ENCODE measurements around the gene TACC2.

Gene TACC2

DNA sequence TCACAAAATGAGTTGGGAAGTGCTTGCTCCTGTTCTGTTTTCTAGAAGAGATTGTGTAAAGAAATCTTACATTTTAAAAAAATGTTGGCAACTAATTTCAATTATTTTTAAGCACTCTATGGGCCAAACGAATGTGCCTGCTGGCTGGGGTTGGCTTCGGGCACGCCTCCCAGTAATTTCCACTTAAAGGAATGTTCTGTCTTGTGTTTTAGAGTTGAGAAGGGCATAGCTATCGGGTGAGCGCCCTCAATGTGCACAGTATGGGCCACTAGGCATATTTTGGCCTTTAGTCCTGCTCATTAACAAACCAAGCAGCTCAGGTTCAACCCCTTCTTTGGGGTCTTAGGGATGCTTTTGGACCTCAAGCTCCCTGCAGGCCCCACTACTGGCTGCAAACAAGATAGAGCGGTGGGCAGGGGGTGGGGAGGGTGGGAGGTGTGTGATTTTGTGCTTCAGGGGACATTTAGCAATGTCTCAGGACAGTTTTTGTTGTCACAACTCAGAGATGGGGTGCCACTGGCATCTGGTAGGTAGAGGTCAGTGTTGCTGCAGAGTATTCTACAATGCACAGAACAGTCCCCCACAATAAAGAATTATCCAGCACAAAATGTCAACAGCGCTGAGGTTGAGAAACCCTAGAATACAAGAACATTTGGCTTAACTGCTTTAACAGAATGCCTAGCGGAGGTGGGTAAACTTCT lies 40.7 kb downstream of the TACC2 start:
- DNase-seq: no peak

DNA sequence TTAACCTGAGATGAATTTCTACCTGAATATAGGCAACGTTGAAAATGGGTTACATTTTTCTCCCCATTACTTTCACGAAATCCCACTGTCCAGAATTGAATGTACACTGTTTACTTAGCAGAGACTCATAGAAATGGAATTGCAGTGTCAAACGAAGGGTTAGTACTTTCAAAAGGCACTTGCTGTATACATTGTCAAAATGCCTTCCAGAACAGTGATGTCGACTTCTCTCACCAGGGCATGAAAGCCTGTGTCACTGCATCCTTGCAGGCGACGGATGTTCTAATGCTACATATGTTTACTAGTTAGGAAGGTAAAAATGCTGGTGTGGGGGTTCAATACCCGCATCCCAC lies 41.2 kb downstream of the TACC2 start:
- DNase-seq: no peak

DNA sequence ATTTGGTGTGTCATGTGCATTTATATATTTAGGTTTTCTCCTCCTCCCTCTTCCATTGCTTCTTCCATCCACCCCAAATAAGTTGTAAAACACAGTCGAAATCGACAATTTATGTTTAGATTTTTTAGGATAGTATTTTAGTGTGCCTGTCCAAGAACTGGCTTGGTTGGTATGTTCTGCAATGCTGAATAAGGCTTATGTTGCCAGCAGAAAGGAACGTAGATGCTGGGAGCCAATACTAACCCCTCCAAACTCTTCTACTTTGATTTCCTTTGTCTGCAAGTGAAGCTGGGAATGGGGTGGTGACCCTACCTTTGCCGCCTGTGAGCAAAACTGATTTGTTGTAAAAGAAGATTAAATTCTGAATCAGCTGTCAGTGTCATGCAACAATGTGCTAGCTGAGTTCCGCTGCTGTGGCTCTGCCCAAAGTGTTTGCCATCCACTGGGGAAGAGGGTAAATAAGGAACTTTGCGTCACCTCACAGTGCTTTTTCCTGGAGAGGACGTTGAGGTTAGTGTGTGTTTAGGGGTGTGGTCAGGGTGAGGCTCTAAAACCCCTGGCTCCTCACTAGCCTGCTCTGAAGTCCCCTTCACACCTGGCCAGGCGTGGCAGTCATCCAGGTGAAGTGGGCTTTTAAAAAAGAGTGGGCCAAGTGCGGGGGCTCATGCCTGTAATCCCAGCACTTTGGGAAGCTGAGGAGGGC lies 44.4 kb downstream of the TACC2 start:
- no peak for DNase-seq

GRCh38 chr10:122034149-122034756 lies 45.3 kb downstream of the TACC2 start:
- no peak for DNase-seq

GRCh38 chr10:122040786-122041185 lies 51.8 kb downstream of the TACC2 start:
- DNase-seq: no peak

- no peak for DNase-seq
Observed at GRCh38 chr10:122042836-122043235, 53.9 kb downstream of the TACC2 start.

DNA sequence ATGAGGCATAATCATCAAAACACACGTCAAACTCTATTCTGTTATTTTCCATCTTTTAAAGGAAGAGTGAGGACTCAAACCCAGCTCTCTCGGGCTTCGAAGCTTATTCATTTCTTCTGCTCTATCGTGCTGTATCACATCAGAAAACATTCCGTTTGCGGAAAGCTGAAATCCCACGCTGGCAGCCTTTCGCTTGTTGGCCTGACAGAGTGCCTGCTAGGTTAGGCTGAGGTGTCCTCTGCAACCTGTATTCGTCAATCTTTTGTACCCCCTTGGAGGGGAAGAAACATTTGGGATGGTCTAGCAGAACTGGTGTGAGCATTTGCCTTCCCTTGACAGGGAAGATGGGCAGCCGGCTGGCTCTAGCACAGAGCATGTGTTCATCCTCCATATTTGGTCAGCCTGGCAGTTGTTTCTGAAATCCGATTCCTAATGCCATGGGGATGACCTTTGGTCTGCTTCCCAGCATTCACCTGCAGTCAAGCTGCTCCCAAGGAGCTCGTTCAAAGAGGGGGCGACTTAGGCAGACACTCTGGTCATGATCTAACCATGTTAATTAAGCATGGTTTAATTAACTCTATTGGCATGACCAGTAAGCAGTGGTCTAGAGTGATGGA lies 55.2 kb downstream of the TACC2 start:
- DNase-seq: no peak

DNA sequence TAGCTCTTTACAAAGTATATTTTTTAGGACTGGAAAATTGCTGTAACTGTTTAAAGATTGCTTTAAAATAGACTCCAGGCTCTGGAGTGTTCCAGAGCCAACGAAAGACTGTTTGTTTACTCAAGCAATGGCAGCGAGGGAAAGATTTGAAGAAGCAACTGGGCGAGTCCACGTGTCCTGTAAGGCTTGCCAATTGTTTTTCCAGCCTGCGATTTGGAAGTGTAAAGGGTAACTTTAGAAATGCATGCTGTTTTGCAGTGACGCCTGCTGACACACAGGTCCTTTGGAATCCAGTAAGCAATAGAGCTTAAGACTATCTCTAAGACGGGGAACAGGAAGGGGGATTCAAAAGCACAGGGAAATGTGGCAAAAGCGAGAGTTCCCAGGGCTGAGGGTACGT lies 55.8 kb downstream of the TACC2 start:
- no peak for DNase-seq

DNA sequence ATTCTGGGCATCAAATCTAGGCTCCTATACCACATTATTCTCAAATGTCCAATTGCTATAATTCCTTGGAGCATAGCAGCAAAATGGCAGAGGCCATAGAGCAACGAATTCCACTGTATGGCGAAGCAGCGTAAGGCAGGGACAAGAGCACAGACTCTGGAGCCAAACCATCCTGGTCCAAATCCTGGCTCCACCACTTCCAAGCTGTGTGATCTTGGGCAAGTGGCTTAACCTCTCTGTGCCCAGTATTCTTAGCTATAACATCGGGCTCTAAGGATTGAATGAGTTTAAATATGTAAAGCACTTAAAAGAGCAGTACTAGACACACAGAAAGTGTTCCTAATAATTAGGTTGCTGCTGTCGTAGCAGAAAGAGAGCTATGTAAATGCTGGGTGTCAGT lies 56.2 kb downstream of the TACC2 start:
- DNase-seq: no peak

GRCh38 chr10:122047560-122047959 lies 58.6 kb downstream of the TACC2 start:
- no peak for DNase-seq

- DNase-seq: no peak
Observed at GRCh38 chr10:122049076-122049475, 60.1 kb downstream of the TACC2 start.

GRCh38 chr10:122050311-122050710 lies 61.3 kb downstream of the TACC2 start:
- no peak for DNase-seq

GRCh38 chr10:122050811-122051210 lies 61.8 kb downstream of the TACC2 start:
- DNase-seq: no peak

DNA sequence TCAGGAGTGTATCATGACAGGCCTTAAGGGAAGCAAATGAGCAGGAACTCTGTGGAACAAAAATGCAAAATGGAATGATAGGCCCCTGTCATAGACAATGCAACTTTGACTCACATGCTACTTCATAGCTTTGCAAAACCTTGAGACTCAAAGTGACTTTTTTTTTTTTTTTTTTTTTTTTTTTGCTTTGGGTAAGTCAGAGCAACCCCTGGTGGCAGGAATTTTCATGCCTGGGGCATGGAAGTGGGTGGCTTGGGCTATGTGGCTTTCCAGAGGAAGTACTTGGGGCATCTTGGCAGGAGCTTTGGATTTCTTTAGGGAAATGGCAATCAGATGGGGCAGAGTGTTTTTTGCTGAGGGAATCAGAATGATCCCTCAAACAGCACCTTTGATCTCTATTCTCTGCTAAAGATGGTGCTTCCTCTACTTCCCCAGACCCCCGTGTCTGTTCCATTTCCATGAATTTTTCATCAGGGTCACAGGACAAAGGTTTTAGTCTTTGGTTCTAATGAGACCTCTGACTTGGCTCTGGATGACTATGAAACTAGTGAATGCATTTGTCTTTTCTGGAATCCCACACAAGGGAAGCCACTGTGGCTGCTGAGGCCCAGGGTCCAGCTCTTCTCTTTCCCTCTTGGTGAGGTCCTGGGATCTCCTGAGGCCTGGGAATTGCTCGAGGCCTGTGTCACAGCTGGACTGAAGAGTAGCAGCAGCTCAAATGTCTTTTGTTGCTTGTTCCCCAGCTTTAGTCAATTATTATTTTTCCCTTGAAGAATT lies 62.8 kb downstream of the TACC2 start:
- peak; percentile 47 for DNase-seq

- no peak for DNase-seq
Observed at GRCh38 chr10:122052701-122053100, 63.7 kb downstream of the TACC2 start.

DNA sequence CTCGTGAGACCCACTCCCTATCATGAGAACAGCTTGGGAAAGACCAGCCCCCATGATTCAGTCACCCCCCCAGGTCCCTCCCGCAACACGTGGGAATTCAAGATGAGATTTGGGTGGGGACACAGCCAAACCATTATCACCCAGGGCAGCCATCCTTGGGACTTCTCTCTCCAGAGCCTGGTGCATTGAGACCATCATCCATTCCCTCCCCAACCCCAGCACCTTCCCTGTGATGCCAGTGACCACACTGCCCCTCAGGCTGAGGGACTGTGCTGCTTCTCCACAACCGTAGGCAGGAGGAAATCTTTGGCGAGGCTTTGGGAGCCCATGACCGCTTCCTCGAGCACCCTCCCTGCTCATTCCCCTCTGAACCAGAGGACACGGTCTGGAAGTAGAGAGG lies 64.4 kb downstream of the TACC2 start:
- no peak for DNase-seq

- no peak for DNase-seq
Observed at GRCh38 chr10:122054048-122055025, 65.4 kb downstream of the TACC2 start.

DNA sequence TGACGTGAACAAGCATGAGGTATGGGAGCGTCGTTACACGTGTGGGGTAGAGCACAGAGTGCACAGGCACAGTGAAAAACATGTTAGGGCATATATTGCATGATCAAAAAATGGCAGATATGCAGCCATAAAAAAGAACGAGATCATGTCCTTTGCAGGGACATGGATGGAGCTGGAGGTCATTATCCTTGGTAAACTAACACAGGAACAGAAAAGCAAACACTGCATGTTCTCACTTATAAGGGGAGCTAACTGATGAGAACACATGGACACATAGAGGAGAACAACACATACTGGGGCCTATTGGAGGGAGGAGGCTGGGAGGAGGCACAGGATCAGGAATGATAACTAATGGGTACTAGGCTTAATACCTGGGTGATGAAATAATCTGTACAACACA lies 66.3 kb downstream of the TACC2 start:
- DNase-seq: no peak

DNA sequence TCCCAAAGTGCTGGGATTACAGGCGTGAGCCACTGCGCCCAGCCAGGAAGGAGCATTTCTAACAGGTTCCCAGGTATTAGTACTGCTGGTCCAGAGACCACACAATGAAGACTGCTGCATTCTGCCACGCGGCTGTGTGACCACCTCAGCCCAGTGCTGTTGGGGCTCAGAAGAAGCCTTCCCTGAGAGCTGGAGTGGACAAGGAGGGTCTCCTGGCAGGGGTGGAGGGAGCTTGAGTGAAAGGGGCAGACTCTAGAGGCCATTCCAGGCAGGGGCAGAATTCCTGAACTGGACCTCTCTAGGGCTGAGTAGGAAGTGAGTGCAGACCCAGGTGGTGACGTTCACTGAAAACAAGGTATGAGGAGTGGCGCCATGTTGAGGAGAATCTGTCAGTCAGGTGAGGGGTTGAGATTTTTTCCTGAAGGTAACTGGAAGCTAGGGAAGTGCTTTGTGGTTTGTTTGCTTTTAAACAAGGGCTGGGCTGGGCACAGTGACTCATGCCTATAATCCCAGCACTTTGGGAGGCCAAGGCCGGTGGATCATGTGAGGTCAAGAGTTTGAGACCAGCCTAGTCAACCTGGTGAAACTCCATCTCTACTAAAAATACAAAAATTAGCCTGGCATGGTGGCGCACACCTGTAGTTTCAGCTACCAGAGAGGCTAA lies 67.6 kb downstream of the TACC2 start:
- DNase-seq: no peak

DNA sequence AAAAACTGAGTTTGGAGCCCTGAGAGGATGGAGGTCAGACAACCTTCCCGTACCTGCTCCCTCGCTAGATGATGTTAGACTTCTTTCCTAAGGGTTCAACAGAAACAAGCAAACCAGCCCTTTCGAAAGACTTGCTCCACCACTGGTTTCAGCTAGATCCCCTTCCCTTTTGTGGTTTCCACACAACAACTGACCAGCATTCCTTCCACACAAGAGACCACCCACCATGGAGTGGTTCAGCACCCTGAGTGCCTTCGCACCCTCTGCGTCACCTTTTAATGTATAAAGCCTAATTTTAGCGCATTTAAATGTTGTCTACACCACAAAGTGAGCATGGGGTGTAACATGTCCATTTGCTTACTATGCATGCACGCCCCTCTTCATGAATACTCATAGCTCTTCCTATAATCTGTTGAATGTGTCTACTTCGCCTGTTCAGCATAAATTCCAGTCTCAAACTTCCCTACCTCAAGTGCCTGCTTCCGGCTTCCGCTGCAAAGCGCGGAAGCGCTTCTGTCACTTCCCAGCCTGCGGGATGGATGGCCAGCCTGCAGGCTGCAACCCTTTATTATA lies 69.0 kb downstream of the TACC2 start:
- DNase-seq: no peak

GRCh38 chr10:122060250-122060649 lies 71.3 kb downstream of the TACC2 start:
- DNase-seq: no peak

Measured in retina (tissue), 1 donor.